SHP77 treated with DMSO at 0.1 percent for 48 hours (cell line): ENCODE data around the gene DSCAML1.

Experiments used
- DNase-seq: peaks from one replicate; lab custom pipeline; 2025; lab: John Stamatoyannopoulos, UW

Gene DSCAML1

GRCh38 chr11:117688255-117688797 is 108.7 kb downstream of the DSCAML1 start:
- no peak for DNase-seq

- DNase-seq, result no peak
Observed at GRCh38 chr11:117687776-117688175, 109.2 kb downstream of the DSCAML1 start.

- DNase-seq, result no peak
Observed at GRCh38 chr11:117686711-117687110, 110.3 kb downstream of the DSCAML1 start.

GRCh38 chr11:117685566-117685965 is 111.5 kb downstream of the DSCAML1 start:
- no peak for DNase-seq

- DNase-seq, result no peak
Observed at GRCh38 chr11:117684731-117685130, 112.3 kb downstream of the DSCAML1 start.

GRCh38 chr11:117684111-117684510 is 112.9 kb downstream of the DSCAML1 start:
- DNase-seq, result no peak

GRCh38 chr11:117681438-117681837 is 115.6 kb downstream of the DSCAML1 start:
- no peak for DNase-seq

GRCh38 chr11:117679461-117679860 is 117.6 kb downstream of the DSCAML1 start:
- no peak for DNase-seq

GRCh38 chr11:117678658-117679406 is 118.2 kb downstream of the DSCAML1 start:
- no peak for DNase-seq

GRCh38 chr11:117677729-117678310 is 119.2 kb downstream of the DSCAML1 start:
- no peak for DNase-seq

GRCh38 chr11:117676501-117676900 is 120.5 kb downstream of the DSCAML1 start:
- DNase-seq, result no peak

GRCh38 chr11:117673602-117674001 is 123.4 kb downstream of the DSCAML1 start:
- DNase-seq, result no peak

- no peak for DNase-seq
Observed at GRCh38 chr11:117671370-117671769, 125.6 kb downstream of the DSCAML1 start.

GRCh38 chr11:117670924-117671323 is 126.1 kb downstream of the DSCAML1 start:
- no peak for DNase-seq

- no peak for DNase-seq
Observed at GRCh38 chr11:117670443-117670842, 126.6 kb downstream of the DSCAML1 start.

- no peak for DNase-seq
Observed at GRCh38 chr11:117669616-117670015, 127.4 kb downstream of the DSCAML1 start.

GRCh38 chr11:117669062-117669461 is 128.0 kb downstream of the DSCAML1 start:
- no peak for DNase-seq

GRCh38 chr11:117668321-117668751 is 128.7 kb downstream of the DSCAML1 start:
- no peak for DNase-seq

- no peak for DNase-seq
Observed at GRCh38 chr11:117664897-117665296, 132.1 kb downstream of the DSCAML1 start.

GRCh38 chr11:117663821-117664220 is 133.2 kb downstream of the DSCAML1 start:
- DNase-seq, result no peak

GRCh38 chr11:117663414-117663813 is 133.6 kb downstream of the DSCAML1 start:
- no peak for DNase-seq

- no peak for DNase-seq
Observed at GRCh38 chr11:117662671-117663269, 134.2 kb downstream of the DSCAML1 start.

GRCh38 chr11:117662255-117662654 is 134.8 kb downstream of the DSCAML1 start:
- no peak for DNase-seq
